Naive thymus-derived CD4-positive, alpha-beta T cell (primary cell): ENCODE results near the gene PRKAG2. TPM values are rescaled to one million over a fixed set of nuclear protein-coding genes. Genes with fewer than 3 reads are reported as not detected.

ENCODE experiments used
- ATAC-seq: fragments of 150-1000 bp; cut with Tn5 transposase; 2 replicates; pipeline ENCODE4 v1.10.0; 2021; ENCODE audit warnings: mild to moderate bottlenecking, moderate library complexity
- CTCF ChIA-PET: fragments of 350-600 bp; sonication (Branson Sonifier 250); formaldehyde crosslinking; loops from one replicate; lab custom pipeline; 2021; ENCODE audit warnings: antibody characterized with exemption; lab: Charles Lee
- POLR2A ChIA-PET: fragments of 350-600 bp; sonication (Branson Sonifier 250); formaldehyde crosslinking; loops from one replicate; lab custom pipeline; 2021; ENCODE audit warnings: antibody characterized with exemption, inconsistent platforms; lab: Charles Lee
- DNase-seq, 9 donors: peaks; one replicate each; pipeline versions ENCODE4 v3.0.0 to v3.0.0-alpha.2; 2020 to 2022; ENCODE audit warnings: mixed read lengths in 1 of 9
- H3K27ac ChIP-seq: one replicate; pipeline ENCODE4 v1.7.0; 2013; ENCODE audit warnings: mild to moderate bottlenecking, low read depth, low read length, moderate library complexity
- H3K27me3 ChIP-seq, 2 donors: one replicate each; pipeline ENCODE4 v1.7.0; 2013; ENCODE audit warnings: low read length in 2 of 2, mild to moderate bottlenecking in 2 of 2, moderate library complexity in 2 of 2; ENCODE audit not compliant: control insufficient read depth in 2 of 2, insufficient read depth in 2 of 2
- H3K36me3 ChIP-seq, 3 experiments: 1 replicate in 2 of 3; 2 replicates in 1 of 3; pipeline ENCODE4 v1.7.0; 2013; ENCODE audit warnings: low read length in 3 of 3, mild to moderate bottlenecking in 3 of 3, moderate library complexity in 1 of 3; ENCODE audit not compliant: insufficient read depth in 3 of 3, control insufficient read depth in 2 of 3
- H3K4me1 ChIP-seq, 2 donors: one replicate each; pipeline ENCODE4 v1.7.0; 2013; ENCODE audit warnings: low read length in 2 of 2, mild to moderate bottlenecking in 2 of 2, moderate library complexity in 1 of 2; ENCODE audit not compliant: control insufficient read depth in 2 of 2, insufficient read depth in 2 of 2
- H3K4me3 ChIP-seq: 2 replicates; pipeline ENCODE4 v1.7.0; 2013; ENCODE audit warnings: mild to moderate bottlenecking, low read length
- H3K9me3 ChIP-seq, 3 experiments: 1 replicate in 2 of 3; 2 replicates in 1 of 3; pipeline ENCODE4 v1.7.0; 2013; ENCODE audit warnings: low read length in 3 of 3; ENCODE audit not compliant: control insufficient read depth in 2 of 3
- H3K27ac Mint-ChIP-seq, 9 donors: one replicate each; pipeline ENCODE4 v1.8.0; 2020 to 2022; ENCODE audit warnings: mixed read lengths in 9 of 9, mild to moderate bottlenecking in 8 of 9, moderate library complexity in 5 of 9, inconsistent platforms in 2 of 9
- H3K27me3 Mint-ChIP-seq, 5 donors: one replicate each; pipeline ENCODE4 v1.8.0; 2021 to 2022; ENCODE audit warnings: mixed read lengths in 5 of 5, mild to moderate bottlenecking in 1 of 5
- H3K36me3 Mint-ChIP-seq, 5 donors: one replicate each; pipeline ENCODE4 v1.8.0; 2020 to 2022; ENCODE audit warnings: mixed read lengths in 5 of 5, mild to moderate bottlenecking in 3 of 5, inconsistent platforms in 1 of 5
- H3K4me1 Mint-ChIP-seq, 7 donors: one replicate each; pipeline ENCODE4 v1.8.0; 2020 to 2022; ENCODE audit warnings: mixed read lengths in 7 of 7, mild to moderate bottlenecking in 3 of 7, inconsistent platforms in 1 of 7
- H3K4me3 Mint-ChIP-seq, 10 donors: one replicate each; pipeline ENCODE4 v1.8.0; 2020 to 2022; ENCODE audit warnings: mild to moderate bottlenecking in 10 of 10, mixed read lengths in 10 of 10, moderate library complexity in 6 of 10, inconsistent platforms in 2 of 10
- H3K9me3 Mint-ChIP-seq, 11 donors: one replicate each; pipeline ENCODE4 v1.8.0; 2020 to 2022; ENCODE audit warnings: mixed read lengths in 11 of 11, mild to moderate bottlenecking in 4 of 11, inconsistent platforms in 1 of 11, moderate library complexity in 1 of 11
- intact Hi-C, 2 donors: fragments of 100-400 bp; cut with micrococcal nuclease; formaldehyde crosslinking; loops; one replicate each; pipeline ENCODE4 v1.15.1; 2023
- polyA plus RNA-seq, 2 donors: library from polyadenylated mRNA; unstranded; fragments of 300-500 nt; fragmentation: Illumina TruSeq; gene quantifications; one replicate each; pipeline ENCODE4 v1.2.3, GENCODE V29; 2021
- total RNA-seq, 6 experiments: library from RNA in 5 of 6; stranded (reverse) in 5 of 6; gene quantifications; 1 replicate in 5 of 6; 2 replicates in 1 of 6; pipeline ENCODE4 v1.2.3 and lab custom pipeline; 2021 to 2026

PRKAG2 gene
- total and polyA plus RNA-seq, 7 experiments from 2014 or later, result 15.0 to 74.4 (median 55.7) TPM

GRCh38 chr7:151719031-151719896 is 157.7 kb downstream of the PRKAG2 start:
- Histone ChIP-seq H3K27me3 (no peaks in the 10 kb centered on the region), H3K36me3 (peaks cover 0 to 9% (median 0%) of the 10 kb centered on the region in 3 experiments), H3K4me3 (no peak overlapping the region), H3K9me3 (no peaks in the 10 kb centered on the region), H3K27ac (no peak overlapping the region), H3K4me1 (no peaks in the 10 kb centered on the region)
- H3K27ac Mint-ChIP-seq, result peak overlapping the region in 1 of 9 donors; percentile 32
- intact Hi-C loops, result no loop called here
- peaks cover 0 to 9% (median 5%) of the 10 kb centered on the region in 7 donors for H3K4me1 Mint-ChIP-seq
- ATAC-seq (no peak), DNase-seq (no peak)
- H3K9me3 Mint-ChIP-seq, result no peaks in the 10 kb centered on the region
- no peaks in the 10 kb centered on the region for H3K27me3 Mint-ChIP-seq
- ChIA-PET CTCF (no interaction called here), POLR2A (no interaction called here)
- H3K4me3 Mint-ChIP-seq, result no peak overlapping the region
- H3K36me3 Mint-ChIP-seq, result peaks cover 0 to 17% (median 5%) of the 10 kb centered on the region in 5 donors

- ATAC-seq (no peak), DNase-seq (no peak)
- Mint-ChIP-seq H3K4me3 (no peak overlapping the region), H3K36me3 (peaks cover 0 to 21% (median 5%) of the 10 kb centered on the region in 5 donors), H3K9me3 (no peaks in the 10 kb centered on the region), H3K27ac (no peak overlapping the region), H3K4me1 (peaks cover 0 to 12% (median 5%) of the 10 kb centered on the region in 7 donors), H3K27me3 (no peaks in the 10 kb centered on the region)
- peaks cover 0 to 10% (median 0%) of the 10 kb centered on the region in 3 experiments for H3K36me3 ChIP-seq
- intact Hi-C loops, result no loop called here
- POLR2A ChIA-PET, result no interaction called here
- H3K27me3 ChIP-seq, result no peaks in the 10 kb centered on the region
- H3K9me3 ChIP-seq, result no peaks in the 10 kb centered on the region
- H3K27ac ChIP-seq, result no peak overlapping the region
- H3K4me1 ChIP-seq, result no peaks in the 10 kb centered on the region
- no peak overlapping the region for H3K4me3 ChIP-seq
- CTCF ChIA-PET, result no interaction called here
Measured at GRCh38 chr7:151717918-151718317, 159.0 kb downstream of the PRKAG2 start.

DNA sequence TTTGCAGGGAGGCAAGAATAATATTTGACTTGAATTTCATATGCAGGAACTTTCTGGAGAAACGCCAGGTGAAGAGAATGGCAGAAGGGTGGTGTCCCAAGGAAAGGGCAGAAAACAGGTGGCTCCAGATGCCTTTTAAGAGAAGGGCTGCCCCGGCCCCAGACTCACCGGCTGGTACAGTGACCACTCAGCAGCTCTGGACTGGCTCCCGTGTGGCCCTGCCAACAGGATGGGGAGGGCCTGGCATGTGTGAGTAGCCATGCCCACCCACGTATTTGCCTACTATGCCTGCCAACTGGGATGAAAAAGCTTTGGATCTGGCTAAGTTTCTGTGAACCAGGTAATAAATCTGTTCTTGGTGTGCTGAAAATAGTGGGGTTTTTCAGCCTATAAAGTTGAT is 159.5 kb downstream of the PRKAG2 start:
- H3K36me3 ChIP-seq, result peaks cover 0 to 13% (median 0%) of the 10 kb centered on the region in 3 experiments
- Mint-ChIP-seq H3K9me3 (no peaks in the 10 kb centered on the region), H3K27ac (peak overlapping the region in 1 of 9 donors; percentile 7), H3K36me3 (peaks cover 0 to 24% (median 5%) of the 10 kb centered on the region in 5 donors), H3K27me3 (no peaks in the 10 kb centered on the region), H3K4me1 (peaks cover 0 to 12% (median 5%) of the 10 kb centered on the region in 7 donors), H3K4me3 (no peak overlapping the region)
- H3K27ac ChIP-seq, result no peak overlapping the region
- no peak for DNase-seq
- no peaks in the 10 kb centered on the region for H3K4me1 ChIP-seq
- POLR2A ChIA-PET, result no interaction called here
- ATAC-seq, result no peak
- no peak overlapping the region for H3K4me3 ChIP-seq
- intact Hi-C loops, result no loop called here
- no peaks in the 10 kb centered on the region for H3K9me3 ChIP-seq
- H3K27me3 ChIP-seq, result no peaks in the 10 kb centered on the region
- CTCF ChIA-PET, result no interaction called here

- no peaks in the 10 kb centered on the region for H3K27me3 Mint-ChIP-seq
- peaks cover 0 to 12% (median 5%) of the 10 kb centered on the region in 7 donors for H3K4me1 Mint-ChIP-seq
- Histone ChIP-seq H3K27ac (no peak overlapping the region), H3K27me3 (no peaks in the 10 kb centered on the region), H3K4me1 (no peaks in the 10 kb centered on the region), H3K36me3 (peaks cover 0 to 13% (median 0%) of the 10 kb centered on the region in 3 experiments), H3K4me3 (no peak overlapping the region), H3K9me3 (no peaks in the 10 kb centered on the region)
- CTCF ChIA-PET, result no interaction called here
- no peak overlapping the region for H3K27ac Mint-ChIP-seq
- intact Hi-C loops, result no loop called here
- H3K36me3 Mint-ChIP-seq, result peaks cover 0 to 27% (median 5%) of the 10 kb centered on the region in 5 donors
- ATAC-seq (no peak), DNase-seq (no peak)
- H3K4me3 Mint-ChIP-seq, result no peak overlapping the region
- no peaks in the 10 kb centered on the region for H3K9me3 Mint-ChIP-seq
- POLR2A ChIA-PET, result no interaction called here
Measured at GRCh38 chr7:151716323-151716722, 160.6 kb downstream of the PRKAG2 start.

GRCh38 chr7:151715666-151716315 is 161.1 kb downstream of the PRKAG2 start:
- POLR2A ChIA-PET, result no interaction called here
- no peaks in the 10 kb centered on the region for H3K4me1 ChIP-seq
- intact Hi-C loops, result no loop called here
- H3K27me3 Mint-ChIP-seq, result no peaks in the 10 kb centered on the region
- no peak overlapping the region for H3K27ac Mint-ChIP-seq
- DNase-seq (no peak), ATAC-seq (no peak)
- H3K36me3 Mint-ChIP-seq, result peaks cover 0 to 27% (median 5%) of the 10 kb centered on the region in 5 donors
- no peak overlapping the region for H3K27ac ChIP-seq
- no peak overlapping the region for H3K4me3 ChIP-seq
- H3K9me3 Mint-ChIP-seq, result no peaks in the 10 kb centered on the region
- CTCF ChIA-PET, result no interaction called here
- H3K4me1 Mint-ChIP-seq, result peaks cover 0 to 12% (median 5%) of the 10 kb centered on the region in 7 donors
- H3K36me3 ChIP-seq, result peaks cover 0 to 13% (median 0%) of the 10 kb centered on the region in 3 experiments
- no peak overlapping the region for H3K4me3 Mint-ChIP-seq
- H3K27me3 ChIP-seq, result no peaks in the 10 kb centered on the region
- H3K9me3 ChIP-seq, result no peaks in the 10 kb centered on the region

- intact Hi-C loops, result no loop called here
- Mint-ChIP-seq H3K4me1 (peaks cover 0 to 17% (median 5%) of the 10 kb centered on the region in 7 donors), H3K36me3 (peaks cover 0 to 35% (median 7%) of the 10 kb centered on the region in 5 donors), H3K4me3 (no peak overlapping the region), H3K27ac (peak overlapping the region in 1 of 9 donors; percentile 30), H3K9me3 (no peaks in the 10 kb centered on the region), H3K27me3 (no peaks in the 10 kb centered on the region)
- Histone ChIP-seq H3K4me1 (no peaks in the 10 kb centered on the region), H3K4me3 (no peak overlapping the region), H3K27me3 (no peaks in the 10 kb centered on the region), H3K9me3 (no peaks in the 10 kb centered on the region), H3K27ac (no peak overlapping the region), H3K36me3 (peaks cover 0 to 23% (median 0%) of the 10 kb centered on the region in 3 experiments)
- ATAC-seq, result no peak
- ChIA-PET POLR2A (no interaction called here), CTCF (no interaction called here)
- DNase-seq, result no peak
Measured at GRCh38 chr7:151714201-151714600, 162.7 kb downstream of the PRKAG2 start.
